ENCODE measurements around the gene SLC12A5.

DNA sequence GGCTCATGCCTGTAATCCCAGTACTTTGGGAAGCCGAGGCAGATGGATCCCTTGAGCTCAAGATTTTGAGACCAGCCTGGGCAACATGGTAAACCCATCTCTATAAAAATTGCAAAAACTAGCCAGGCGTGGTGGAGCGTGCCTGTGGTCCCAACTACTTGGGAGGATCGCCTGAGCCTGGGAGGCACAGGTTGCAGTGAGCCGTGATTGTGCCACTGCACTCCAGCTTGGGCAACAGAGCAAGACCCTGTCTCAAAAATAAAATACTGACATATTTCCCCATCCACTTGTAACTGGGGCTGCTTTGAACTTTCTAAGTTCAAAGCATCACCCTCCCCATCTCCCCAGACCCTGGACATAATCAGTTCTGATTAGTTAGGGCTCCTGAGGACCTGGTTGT, 27.5 kb upstream of the SLC12A5 start:
- TF ChIP-seq, protein P1, sequence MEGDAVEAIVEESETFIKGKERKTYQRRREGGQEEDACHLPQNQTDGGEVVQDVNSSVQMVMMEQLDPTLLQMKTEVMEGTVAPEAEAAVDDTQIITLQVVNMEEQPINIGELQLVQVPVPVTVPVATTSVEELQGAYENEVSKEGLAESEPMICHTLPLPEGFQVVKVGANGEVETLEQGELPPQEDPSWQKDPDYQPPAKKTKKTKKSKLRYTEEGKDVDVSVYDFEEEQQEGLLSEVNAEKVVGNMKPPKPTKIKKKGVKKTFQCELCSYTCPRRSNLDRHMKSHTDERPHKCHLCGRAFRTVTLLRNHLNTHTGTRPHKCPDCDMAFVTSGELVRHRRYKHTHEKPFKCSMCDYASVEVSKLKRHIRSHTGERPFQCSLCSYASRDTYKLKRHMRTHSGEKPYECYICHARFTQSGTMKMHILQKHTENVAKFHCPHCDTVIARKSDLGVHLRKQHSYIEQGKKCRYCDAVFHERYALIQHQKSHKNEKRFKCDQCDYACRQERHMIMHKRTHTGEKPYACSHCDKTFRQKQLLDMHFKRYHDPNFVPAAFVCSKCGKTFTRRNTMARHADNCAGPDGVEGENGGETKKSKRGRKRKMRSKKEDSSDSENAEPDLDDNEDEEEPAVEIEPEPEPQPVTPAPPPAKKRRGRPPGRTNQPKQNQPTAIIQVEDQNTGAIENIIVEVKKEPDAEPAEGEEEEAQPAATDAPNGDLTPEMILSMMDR (conservative IDR thresholded peaks at IDR 0.05 in 1 of 2, IDR thresholded peaks at IDR 0.05 in 1 of 2; ENCODE audit: low read depth in 1 of 2, low read length in 2 of 2): no peak
- TF ChIP-seq EZH2 (IDR thresholded peaks at IDR 0.05; ENCODE audit: low read length, missing control alignments): no peak
